Smooth muscle cell (in vitro differentiated cells): ENCODE measurements around the gene SPI1. TPM values are rescaled to one million over a fixed set of nuclear protein-coding genes. Genes with fewer than 3 reads are reported as not detected.

Experiments used
- DNase-seq: peaks from one replicate; lab custom pipeline; 2025; ENCODE audit not compliant: unreplicated experiment; lab: John Stamatoyannopoulos, UW
- H2AFZ ChIP-seq: fragments of 200-600 bp; sonication (generic); 2 replicates; pipeline ENCODE4 v1.6.0; 2016; ENCODE audit warnings: antibody characterized with exemption, low read depth, mild to moderate bottlenecking
- H3F3A ChIP-seq: fragments of 200-600 bp; sonication (generic); 2 replicates; pipeline ENCODE4 v1.6.0; 2017; ENCODE audit warnings: antibody characterized with exemption, low read depth
- H3K27ac ChIP-seq: fragments of 200-600 bp; sonication (generic); 2 replicates; pipeline ENCODE4 v1.5.1; 2016; ENCODE audit warnings: low read depth, mild to moderate bottlenecking
- H3K27me3 ChIP-seq: fragments of 200-600 bp; sonication (generic); 2 replicates; pipeline ENCODE4 v1.6.1; 2016; ENCODE audit warnings: low read depth, mild to moderate bottlenecking
- H3K36me3 ChIP-seq: fragments of 200-600 bp; sonication (generic); 2 replicates; pipeline ENCODE4 v1.5.1; 2016; ENCODE audit warnings: low read depth
- H3K4me1 ChIP-seq: fragments of 200-600 bp; sonication (generic); 2 replicates; pipeline ENCODE4 v1.5.1; 2016; ENCODE audit warnings: low read depth
- H3K4me2 ChIP-seq: fragments of 200-600 bp; sonication (generic); 2 replicates; pipeline ENCODE4 v1.6.0; 2016; ENCODE audit warnings: mild to moderate bottlenecking
- H3K4me3 ChIP-seq: fragments of 200-600 bp; sonication (generic); 2 replicates; pipeline ENCODE4 v1.5.1; 2016; ENCODE audit warnings: mild to moderate bottlenecking
- H3K79me2 ChIP-seq: fragments of 200-600 bp; sonication (generic); 2 replicates; pipeline ENCODE4 v1.6.0; 2016; ENCODE audit warnings: low read depth, mild to moderate bottlenecking
- H3K9ac ChIP-seq: fragments of 200-600 bp; sonication (generic); 2 replicates; pipeline ENCODE4 v1.6.0; 2016; ENCODE audit warnings: low read depth
- H3K9me3 ChIP-seq: fragments of 200-600 bp; sonication (generic); replicated peaks from 2 replicates; pipeline ENCODE4 v1.5.1; 2016; ENCODE audit warnings: low read depth
- H4K20me1 ChIP-seq: fragments of 200-600 bp; sonication (generic); 2 replicates; pipeline ENCODE4 v1.6.0; 2016; ENCODE audit warnings: low read depth
- CTCF ChIP-seq: fragments of 200-600 bp; sonication (generic); IDR thresholded peaks from 2 replicates; pipeline ENCODE4 v1.5.1; 2017; ENCODE audit warnings: borderline replicate concordance, mild to moderate bottlenecking, antibody characterized with exemption; ENCODE audit not compliant: insufficient read depth, poor library complexity, severe bottlenecking
- WGBS: methylation state at CpG from one replicate; pipeline ENCODE4 v1.1.7; 2016; ENCODE audit warnings: low lambda C conversion rate; 5-methylcytosine and 5-hydroxymethylcytosine counted together
- polyA plus RNA-seq: library from polyadenylated mRNA; unstranded; fragments of >200 nt; fragmentation: Nextera tagmentation; extraction: Ambion mirVana; gene quantifications from 2 replicates; pipeline ENCODE4 v1.2.1, GENCODE V29; 2016
- total RNA-seq: library from RNA; depleted of rRNA; stranded (reverse); fragments of >200 nt; gene quantifications from 2 replicates; pipeline ENCODE4 v1.2.3, GENCODE V29; 2014

The SPI1 gene
- total and polyA plus RNA-seq, 2 experiments from 2014 or later: not detected

GRCh38 chr11:47391077-47391583 lies 12.8 kb upstream of the SPI1 start:
- H3K4me2 ChIP-seq: no peak overlapping the region
- no peaks in the 10 kb centered on the region for H3K36me3 ChIP-seq
- no peak overlapping the region for H2AFZ ChIP-seq
- H3K4me1 ChIP-seq: no peaks in the 10 kb centered on the region
- H3K9ac ChIP-seq: no peak overlapping the region
- DNase-seq: no peak
- no peaks in the 10 kb centered on the region for H4K20me1 ChIP-seq
- 78% methylated on average over 10 of the region's 11 CpGs for WGBS
- H3F3A ChIP-seq: no peaks in the 10 kb centered on the region
- H3K79me2 ChIP-seq: no peaks in the 10 kb centered on the region
- no peak overlapping the region for H3K27ac ChIP-seq
- H3K4me3 ChIP-seq: no peak overlapping the region
- H3K27me3 ChIP-seq: no peaks in the 10 kb centered on the region
- no peak for TF ChIP-seq CTCF
- no peaks in the 10 kb centered on the region for H3K9me3 ChIP-seq

GRCh38 chr11:47390422-47390760 lies 12.0 kb upstream of the SPI1 start:
- Histone ChIP-seq H3K4me1 (no peaks in the 10 kb centered on the region), H3K79me2 (no peaks in the 10 kb centered on the region), H3F3A (no peaks in the 10 kb centered on the region), H3K27me3 (no peaks in the 10 kb centered on the region), H3K4me3 (no peak overlapping the region), H3K9me3 (no peaks in the 10 kb centered on the region), H4K20me1 (no peaks in the 10 kb centered on the region), H3K36me3 (no peaks in the 10 kb centered on the region), H3K9ac (no peak overlapping the region), H3K27ac (no peak overlapping the region), H2AFZ (no peak overlapping the region), H3K4me2 (no peak overlapping the region)
- DNase-seq: no peak
- 98% methylated on average over 6 of the region's 6 CpGs for WGBS
- TF ChIP-seq CTCF: no peak

- no peaks in the 10 kb centered on the region for H3K9me3 ChIP-seq
- no peaks in the 10 kb centered on the region for H4K20me1 ChIP-seq
- H3K9ac ChIP-seq: no peak overlapping the region
- no peaks in the 10 kb centered on the region for H3K79me2 ChIP-seq
- WGBS: 93% methylated on average over 13 of the region's 17 CpGs
- no peak overlapping the region for H3K4me3 ChIP-seq
- no peaks in the 10 kb centered on the region for H3F3A ChIP-seq
- no peak overlapping the region for H2AFZ ChIP-seq
- no peaks in the 10 kb centered on the region for H3K4me1 ChIP-seq
- H3K4me2 ChIP-seq: no peak overlapping the region
- H3K36me3 ChIP-seq: no peaks in the 10 kb centered on the region
- DNase-seq: no peak
- no peak overlapping the region for H3K27ac ChIP-seq
- no peaks in the 10 kb centered on the region for H3K27me3 ChIP-seq
- TF ChIP-seq CTCF: no peak
These were observed 11.5 kb upstream of the SPI1 start for GRCh38 chr11:47389577-47390421.
